DMS114 treated with DMSO at 0.1 percent for 48 hours (cell line): ENCODE measurements around the gene RBM38.

Experiments used
- DNase-seq: peaks from one replicate; lab custom pipeline; 2025; ENCODE audit not compliant: unreplicated experiment; lab: John Stamatoyannopoulos, UW

RBM38 gene

DNA sequence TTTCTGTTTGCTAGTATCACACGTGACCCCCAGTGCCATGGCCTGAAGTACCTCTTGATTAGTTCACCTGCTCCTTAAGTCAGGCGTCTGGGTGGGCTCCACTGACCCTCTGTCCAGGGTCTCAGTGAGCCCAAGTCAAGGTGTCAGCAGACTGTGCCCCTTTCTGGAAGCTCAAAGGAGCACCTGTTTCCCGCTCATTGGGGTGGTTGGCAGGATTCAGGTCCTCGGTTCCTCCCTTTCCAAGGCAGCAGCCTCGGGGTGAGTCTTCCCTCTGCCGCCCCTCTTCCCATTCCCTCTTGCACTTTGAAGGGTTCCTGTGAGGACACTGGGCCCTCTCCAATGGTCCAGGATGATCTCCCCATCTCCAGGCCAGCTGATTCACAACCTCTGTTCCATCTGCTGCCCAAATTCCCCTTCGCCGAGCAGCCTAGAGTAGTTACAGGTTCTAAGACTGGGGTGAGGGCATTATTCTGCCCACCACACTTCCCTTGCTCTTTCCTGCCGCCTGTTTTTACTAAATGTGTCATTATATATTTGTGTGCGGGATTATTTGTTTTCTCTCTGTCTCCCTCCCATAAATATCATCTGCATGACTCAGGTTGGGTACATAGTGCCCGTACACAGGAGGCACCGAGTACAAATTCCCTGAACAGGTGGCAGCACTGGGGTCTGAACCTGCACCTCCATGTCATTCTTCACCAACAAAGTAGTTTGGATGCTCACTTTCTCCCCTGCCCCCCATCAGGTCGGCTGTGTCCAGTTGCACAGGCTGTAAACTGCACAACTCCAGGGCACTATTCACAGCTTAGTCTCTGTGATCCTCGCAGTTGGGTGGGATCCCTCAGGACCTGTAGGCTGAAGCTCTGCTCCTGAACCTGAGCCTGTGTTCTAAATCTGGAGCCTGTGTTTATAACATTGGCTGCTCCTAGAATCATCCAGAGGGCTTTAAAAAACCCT, 58.5 kb downstream of the RBM38 start:
- DNase-seq = no peak

DNA sequence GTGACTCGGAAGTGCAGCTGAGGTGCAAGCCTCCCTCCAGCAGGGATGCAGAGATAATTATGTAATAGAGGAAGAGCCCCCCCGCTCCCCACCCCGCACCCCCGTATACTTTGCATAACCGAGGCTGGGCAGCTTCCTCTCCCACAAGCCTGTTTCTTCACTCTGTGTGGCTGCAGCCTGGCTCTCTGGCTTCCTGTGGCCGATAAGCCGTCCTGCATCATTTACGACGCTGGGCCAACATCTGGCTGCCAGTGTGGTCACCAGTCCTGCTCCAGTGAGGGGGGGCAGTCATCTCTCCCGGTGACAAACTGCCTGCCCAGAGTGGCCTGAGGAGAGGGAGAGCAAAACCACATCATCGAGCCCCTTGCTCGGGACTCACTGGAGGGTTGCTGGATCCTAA, 59.2 kb downstream of the RBM38 start:
- DNase-seq = no peak

DNA sequence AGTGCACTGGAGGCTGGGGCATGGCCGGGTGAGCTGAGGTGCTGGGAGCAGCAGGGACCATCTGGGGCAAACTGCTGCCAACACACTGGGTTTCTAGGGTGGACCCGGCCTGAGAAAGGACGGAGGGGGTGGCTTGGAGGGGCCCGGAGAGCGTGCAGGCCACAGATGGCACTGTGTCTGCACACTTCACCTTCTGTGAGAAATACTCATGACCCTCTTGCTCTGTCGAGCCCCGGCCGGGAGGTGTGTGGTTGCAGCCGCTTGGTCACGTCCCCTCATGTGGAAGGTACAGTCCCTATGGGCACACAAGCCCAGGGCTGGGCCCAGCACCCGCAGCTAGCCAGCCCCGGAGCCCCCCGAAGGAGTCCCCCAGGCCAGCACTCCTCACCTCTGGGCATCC, 59.7 kb downstream of the RBM38 start:
- DNase-seq = no peak

DNA sequence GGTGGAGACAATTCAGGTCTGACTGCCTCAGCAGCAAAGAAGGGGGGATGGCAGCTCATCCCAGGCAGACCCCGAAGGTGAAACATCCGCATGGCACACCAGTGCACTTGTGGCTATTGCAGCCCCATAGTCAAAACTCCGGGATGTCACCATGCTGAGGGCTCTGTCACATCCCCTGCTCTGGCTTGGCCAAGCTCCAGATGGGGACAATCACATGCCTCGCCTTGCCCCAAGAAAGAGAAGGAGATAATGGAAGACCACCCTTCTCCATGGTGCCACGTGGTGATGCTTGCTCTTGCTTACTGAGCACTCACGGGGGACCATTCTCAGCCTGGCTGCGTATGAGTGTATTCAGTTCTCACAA, 60.2 kb downstream of the RBM38 start:
- no peak for DNase-seq

DNA sequence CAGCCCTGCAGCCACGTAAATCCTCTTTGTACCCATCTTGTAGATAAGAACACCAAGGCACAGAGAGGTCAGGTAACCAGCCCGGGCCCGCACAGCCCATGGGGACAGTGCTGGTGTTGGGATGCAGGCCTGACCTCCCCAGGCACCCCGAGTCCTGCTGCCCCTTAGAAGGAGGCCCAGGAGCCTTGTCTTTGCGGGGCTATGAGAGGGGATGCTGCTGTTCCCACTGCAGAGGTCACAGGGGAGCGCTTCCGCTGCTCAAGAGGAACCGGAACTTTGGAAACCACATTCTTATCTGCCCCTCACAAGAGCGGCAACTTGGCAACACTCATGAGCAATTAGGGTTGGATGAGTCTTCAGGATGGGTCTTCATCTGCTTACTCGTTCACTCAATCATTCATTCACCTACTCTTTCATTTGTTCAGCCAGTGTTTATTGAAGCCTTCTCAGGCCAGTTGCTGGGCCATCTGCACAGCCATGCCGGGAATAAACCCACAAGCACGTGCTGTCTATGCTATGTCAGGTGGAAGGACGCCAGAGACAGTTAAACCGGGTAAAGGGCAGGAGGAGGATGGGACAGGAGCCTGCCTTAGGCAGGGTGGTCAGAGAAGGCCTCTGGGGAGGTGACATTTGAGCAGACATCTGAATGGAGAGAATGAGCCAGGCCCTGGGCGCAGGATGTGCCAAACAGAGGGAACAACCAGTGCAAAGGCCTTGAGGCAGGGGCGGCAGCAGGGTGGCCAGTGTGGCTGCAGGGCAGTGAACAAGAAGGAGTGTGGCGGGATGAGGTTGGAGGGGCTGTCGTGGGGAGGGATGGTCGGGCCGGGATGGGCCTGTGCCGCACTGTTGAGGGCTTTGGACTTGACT, 60.8 kb downstream of the RBM38 start:
- no peak for DNase-seq

DNA sequence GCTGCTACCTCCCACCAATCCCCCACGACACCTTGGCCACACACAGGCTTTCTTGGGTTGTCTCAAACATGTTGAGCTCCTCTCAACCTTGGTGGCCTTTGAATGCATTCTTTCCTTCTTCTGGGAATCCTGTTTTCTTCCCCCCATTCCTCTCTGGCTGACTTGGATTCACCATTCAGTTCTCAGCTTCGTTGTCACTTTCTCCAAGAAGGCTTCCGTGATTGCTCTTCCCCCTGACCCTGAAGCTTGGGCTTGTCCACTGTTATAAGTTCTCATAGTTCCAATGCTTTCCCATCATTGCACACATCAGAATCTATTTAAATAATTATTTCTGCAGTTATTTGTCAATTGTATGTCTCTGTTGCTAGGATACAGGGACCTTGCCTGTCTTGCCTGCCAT, 64.2 kb downstream of the RBM38 start:
- no peak for DNase-seq

DNA sequence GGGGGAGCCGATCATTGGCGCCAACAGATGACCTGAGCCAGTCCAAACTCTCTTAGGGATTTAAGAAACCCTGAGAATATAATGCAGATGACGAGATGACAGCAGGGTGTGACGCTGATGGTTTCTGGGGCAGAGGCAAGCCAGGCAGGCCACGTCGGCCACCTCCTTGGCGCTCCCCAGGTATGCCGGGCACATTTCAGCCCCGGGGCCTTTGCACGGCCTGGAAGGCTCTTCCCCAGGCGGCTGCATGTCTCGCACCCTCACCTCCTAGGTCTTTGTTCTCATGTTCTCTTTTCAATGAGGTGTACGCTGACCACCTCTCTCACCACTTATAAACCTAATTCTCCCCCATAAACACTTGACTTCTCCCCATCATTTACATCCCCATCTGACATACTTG, 64.9 kb downstream of the RBM38 start:
- DNase-seq = no peak

DNA sequence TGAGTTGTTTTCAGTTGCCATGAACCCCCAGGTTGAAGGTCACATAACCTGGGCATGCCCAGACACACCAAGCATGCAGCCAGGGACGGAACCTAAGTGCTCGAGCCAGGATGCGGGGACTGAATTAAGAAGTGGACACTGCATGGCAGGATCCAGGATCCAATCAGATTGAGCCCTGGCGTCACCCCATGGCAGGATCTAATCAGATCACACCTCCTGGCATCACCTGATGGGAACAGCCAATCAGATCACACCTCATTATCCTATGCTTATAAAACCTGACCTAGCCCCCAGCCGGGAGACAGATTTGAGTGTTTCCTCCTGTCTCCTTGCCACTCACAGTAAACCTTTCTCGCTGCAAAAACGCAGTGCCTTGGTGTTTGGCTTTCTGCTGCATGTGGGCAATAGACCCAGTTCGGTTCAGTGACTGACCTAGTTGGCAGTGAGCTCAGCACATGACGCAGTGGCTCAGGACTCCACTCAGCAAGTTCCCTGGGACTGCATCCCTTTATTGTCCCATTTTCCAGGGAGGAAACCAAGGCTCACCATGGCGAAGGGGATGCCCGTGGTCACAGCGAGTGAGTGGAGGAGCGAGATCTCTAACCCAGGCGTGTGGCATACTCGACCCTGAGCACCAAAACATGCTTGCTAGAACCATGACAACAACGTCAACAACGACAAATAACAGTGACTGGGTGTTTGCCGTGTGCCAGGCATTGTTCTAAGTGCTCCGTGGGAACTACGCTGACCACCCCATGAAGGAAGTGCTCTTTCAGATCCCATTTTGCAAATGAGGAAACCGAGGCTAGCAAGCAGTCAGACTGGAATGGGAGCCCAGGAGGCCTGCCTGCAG, 66.3 kb downstream of the RBM38 start:
- no peak for DNase-seq

DNA sequence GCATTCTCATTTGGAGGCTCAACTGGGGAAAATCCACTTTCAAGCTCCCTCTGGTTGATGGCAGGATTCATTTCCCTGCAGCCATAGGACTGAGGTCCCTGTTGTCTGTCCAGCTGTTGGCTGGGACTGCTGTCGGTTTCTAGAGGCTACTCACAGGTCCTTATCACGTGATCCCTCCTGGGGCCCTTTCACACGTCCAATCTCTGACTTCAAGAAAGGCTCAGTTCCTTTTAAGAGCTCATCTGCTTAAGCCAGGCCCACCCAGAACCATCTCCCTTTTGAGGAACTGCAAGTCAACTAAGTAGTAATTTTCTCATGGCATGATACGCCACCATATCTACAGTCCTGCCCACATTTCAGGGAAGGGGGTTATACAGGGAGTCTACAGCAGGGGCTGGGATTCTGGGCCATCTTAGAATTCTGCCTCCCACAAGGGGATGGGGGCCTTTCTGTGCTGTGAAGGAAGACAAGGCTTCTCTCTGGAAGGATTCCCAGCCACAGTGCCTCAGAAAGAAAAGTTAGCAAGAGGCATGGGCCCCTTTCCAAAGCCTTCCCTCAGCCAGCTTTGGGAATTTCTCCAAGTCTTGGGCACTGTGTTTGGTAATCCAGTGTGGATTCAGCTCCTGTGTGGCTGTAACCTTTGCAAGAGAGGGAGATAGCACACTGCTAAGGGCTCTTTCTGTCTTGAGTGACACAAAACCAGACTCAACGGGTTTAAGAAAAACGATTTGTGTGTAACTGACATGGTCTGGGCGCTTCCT, 67.4 kb downstream of the RBM38 start:
- DNase-seq = no peak
